Left lobe of liver (tissue), 2 donors: ENCODE data around the gene WBP2NL. TPM values are rescaled to one million over a fixed set of nuclear protein-coding genes. Genes with fewer than 3 reads are reported as not detected.
"Not testable (repeated sequence)": the region's sequence is repeated elsewhere in the genome, so short reads cannot be mapped to it uniquely, and the experiment has no call there.

Experiments
- ATAC-seq: fragments of 200-7000 bp; cut with Tn5 transposase; one replicate; pipeline ENCODE4 v1.9.1; 2020; ENCODE audit warnings: mild to moderate bottlenecking, moderate library complexity
- DNase-seq: peaks from one replicate; pipeline ENCODE4 v3.0.0-alpha.2; 2020; ENCODE audit warnings: low spot score
- total RNA-seq: library from RNA; stranded (reverse); gene quantifications from one replicate; pipeline ENCODE4 v1.2.1, GENCODE V29; 2021
- donor health status: DM: no; HTN: no; CAD: no; lungs with moderate emphysema.
- donor health status: DM: no; HTN: yes; CAD: no.

Gene WBP2NL, protein sequence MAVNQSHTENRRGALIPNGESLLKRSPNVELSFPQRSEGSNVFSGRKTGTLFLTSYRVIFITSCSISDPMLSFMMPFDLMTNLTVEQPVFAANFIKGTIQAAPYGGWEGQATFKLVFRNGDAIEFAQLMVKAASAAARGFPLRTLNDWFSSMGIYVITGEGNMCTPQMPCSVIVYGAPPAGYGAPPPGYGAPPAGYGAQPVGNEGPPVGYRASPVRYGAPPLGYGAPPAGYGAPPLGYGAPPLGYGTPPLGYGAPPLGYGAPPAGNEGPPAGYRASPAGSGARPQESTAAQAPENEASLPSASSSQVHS
- 0.53 TPM for total RNA-seq

GRCh38 chr22:41998361-41999261 lies at the start of gene WBP2NL:
WBP2NL (plus strand) TSS chr22:41998788; CDS start chr22:41998819, 31 bp downstream.
- peak; percentile 98 for ATAC-seq
- DNase-seq = peak; percentile 92

DNA sequence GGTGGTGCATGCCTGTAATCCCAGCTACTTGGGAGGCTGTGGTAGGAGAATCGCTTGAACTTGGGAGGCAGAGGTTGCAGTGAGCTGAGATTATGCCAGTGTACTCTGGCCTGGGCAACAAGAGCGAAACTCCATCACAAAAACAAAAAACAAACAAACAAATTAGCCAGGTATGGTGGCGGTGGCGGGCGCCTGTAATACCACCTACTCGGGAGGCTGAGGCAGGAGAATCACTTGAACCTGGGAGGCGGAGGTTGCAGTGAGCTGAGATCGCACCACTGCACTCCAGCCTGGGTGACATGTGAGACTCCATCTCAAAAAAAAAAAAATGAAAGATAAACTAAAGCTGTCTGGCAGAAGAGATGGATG lies 49.7 kb upstream of the WBP2NL start:
- ATAC-seq, DNase-seq: not testable (repeated sequence)

DNA sequence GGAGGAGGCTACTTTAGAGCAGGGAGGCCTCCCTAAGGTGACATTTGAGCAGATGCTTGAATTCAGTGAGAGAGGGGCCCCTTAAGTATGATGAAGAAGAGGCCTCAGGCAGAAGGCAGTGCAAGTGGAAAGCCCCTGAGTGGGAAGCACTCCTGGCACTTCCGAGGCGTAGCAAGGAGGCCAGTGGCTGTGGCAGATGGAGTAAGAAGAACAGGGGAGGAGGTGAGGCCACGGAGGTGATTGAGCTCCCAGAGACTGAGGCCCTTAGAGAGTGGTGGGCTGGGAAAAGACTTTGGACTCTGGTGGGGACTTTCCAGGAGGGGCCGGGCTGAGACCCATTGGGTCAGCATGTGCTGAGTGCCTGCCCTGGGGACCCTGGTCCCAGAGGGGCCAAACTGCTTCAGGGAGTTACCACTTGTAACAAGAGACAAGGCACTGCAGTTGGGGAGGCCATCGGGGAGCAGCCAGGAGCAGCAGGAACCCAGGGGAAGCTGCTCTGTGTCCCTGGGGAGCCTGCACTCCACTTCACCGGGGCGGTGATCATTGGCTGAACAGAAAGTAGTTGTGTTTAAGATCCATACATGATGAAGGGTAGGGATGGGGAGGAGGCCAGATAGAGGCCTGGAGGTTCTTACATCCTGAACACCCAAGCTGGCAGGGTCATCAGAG lies 49.2 kb upstream of the WBP2NL start:
- ATAC-seq (no peak), DNase-seq (no peak)

DNA sequence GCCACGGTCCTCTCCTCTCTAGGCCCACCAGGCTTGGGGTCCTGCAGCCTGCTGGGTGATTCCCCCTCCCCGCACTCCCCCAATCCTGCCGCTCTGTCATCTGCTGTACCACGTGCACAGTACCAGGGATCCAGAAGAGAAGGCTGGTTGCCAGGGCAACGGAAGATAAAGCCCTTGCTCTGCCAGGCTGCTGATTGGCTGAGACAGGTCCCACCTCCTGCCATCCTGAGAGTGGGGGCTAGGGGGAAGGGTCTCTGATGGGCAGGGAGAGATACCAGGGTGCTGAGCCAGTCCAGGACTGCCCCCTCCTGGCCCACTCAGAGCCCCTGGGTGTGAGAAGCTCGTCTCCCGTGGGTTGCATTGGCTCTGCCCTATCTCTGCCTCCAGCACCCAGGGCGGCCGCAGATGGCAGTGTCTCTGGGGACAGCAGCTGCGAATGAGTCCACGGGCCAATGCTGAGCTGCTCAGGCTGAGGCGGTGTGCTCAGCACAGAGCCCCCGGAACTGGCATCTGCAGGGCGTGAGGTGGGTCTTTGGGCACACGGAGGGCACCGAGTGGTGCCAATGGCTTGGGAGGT lies 46.6 kb upstream of the WBP2NL start, which contains the start of gene SMIM45:
TSS of gene SMIM45 (plus strand) at position 253 of the 577 bp plus-strand sequence.
- ATAC-seq (no peak), DNase-seq (no peak)

DNA sequence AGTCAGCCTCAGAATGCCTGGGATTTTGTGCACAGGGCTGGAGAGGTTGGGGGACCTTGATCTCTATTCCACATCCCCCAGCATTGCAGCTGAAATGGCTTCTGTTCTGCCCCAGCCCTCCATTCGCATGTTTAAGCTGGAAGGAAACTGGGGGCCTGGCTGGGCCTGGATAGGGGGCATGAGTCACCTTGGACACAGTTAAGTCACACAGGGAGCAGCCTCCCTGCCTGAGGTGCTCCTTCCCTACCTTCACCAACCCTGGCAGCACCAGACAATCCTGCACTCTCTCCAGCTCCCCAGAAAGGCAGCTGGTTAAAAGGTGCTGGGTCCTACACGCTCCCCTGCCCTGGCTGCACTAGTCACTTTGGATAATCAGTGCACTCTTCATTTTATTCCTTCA lies 45.9 kb upstream of the WBP2NL start:
- DNase-seq = no peak
- ATAC-seq = no peak

DNA sequence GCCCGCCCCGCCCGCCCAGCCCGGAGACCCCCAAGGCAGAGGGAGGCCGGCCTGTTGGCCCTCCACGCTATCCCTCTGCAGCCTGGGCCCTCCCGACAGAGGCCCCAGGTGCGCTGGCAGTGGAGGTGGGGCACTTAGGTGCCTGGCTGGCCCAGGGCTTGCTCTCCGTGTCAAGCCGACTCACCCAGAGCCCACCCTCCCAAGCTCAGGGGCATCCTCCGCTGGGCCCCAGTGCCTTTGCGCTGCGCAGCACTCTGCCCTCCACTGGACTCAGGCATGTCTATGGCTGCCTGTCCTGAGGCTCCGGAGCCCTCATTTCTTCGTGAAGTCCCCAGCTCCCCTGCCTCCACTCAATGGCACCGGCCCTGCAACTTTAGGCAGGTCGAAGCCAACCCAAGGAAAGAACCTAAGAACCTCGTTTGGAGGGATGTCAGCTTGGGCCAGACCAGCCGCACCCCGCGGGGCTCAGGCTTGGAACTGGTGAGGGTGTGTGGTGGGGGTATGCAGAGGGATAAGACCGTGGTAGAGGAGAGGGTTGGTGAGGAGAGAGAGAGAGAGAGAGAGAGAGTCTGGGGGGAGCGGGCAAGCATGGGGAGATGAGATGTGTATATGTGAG lies 40.5 kb upstream of the WBP2NL start:
- DNase-seq (no peak), ATAC-seq (peak; percentile 50)

DNA sequence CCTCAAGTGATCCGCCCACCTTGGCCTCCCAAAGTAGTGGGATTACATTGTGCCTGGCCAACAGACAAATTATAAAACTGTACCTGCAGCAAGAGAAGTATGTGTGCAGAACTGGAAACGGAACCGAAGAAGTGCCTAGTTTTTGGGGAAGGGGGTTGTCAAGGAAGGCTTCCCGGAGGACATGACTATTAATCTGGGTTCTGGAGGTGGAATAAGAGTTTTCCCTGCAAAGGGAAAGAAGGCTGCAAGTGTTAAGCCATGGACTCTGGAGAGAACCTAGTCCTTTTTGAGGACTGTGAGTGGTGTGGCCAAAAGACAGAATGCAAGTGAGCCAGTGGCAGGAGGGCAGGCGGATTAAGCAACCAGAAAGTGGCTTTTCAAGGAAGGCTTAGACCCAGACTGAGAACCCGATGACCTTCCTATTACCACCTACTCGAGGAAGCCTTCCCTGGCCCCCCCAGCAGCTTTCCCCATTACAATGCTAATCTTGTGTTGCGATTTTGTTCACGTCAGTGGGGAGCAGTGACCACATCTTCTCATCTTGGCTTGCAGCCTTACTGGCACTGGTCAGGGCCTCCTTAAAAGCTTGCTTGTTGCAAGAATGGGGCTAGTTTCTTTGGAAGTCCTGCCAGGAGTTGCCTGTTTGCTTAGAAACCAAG lies 35.0 kb upstream of the WBP2NL start:
- ATAC-seq = no peak

DNA sequence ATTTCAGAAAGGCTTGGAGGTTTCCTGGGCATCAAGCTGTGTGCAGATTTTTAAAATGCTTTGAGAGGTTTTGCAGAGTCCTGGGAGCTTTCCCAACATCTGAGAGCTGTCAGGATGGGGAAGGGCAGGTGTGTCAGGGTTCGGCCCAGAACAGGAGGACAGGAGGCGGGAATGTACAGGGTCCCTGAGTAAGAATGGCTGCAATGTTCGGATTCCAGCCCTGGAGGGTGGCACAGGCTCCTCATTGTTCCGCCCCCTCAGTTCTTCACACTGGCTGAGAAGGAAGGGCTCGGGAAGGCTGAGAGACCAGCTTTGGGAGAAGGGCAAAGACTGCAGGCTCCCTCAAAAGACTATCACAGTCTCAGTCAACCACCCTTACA lies 34.5 kb upstream of the WBP2NL start:
- no peak for ATAC-seq

More for the DNA sequence above, 35.0 kb upstream of the WBP2NL start:
- no peak for DNase-seq

DNA sequence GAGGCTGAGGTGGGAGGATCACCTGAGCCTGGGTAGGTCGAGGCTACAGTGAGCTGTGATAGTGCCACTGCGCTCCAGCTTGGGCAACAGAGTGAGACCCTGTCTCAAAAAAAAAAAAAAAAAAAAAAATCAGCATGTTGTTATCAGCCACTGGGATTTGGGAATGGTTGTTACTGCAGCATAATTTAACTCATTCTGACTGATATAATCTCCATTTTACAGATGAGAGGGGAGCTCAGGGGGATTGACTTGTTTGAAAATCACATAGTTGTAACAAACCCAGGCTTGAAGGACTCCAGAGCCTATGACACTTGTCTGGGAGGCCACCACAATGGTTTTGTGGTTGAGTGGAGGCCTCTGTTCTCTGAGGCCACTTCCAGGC lies 32.4 kb upstream of the WBP2NL start:
- DNase-seq (no peak), ATAC-seq (no peak)

More for the DNA sequence above, 34.5 kb upstream of the WBP2NL start:
- DNase-seq = no peak

DNA sequence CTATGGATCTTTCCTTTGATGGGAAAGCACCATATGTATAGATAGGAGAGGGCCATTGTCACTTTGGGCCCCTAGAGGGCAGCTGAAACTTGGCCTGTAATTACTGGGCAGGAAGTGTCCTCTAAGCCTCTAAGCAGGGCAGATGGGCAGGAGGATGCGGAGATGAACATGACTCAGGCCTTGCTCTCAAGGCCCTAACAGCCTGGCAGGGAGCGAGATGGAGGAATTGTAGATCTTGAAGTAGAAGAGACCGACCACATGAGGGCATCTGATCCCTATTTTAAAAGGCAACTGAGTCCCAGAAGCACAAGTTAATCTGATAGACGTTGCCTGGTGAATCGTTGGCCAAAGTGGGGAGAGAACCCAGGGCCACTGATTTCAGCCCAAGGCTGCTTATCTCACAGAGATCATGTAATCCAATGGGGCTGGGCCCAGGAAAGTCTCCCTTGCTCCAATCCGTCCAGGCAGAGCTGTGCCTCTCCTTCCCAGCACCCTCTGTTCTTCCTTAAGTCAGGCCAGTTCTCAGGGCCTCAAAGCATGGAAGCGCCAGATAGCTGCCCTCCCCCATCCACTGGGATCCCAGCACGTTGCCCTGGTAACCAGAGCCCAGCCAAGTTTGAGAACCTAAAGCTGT lies 31.9 kb upstream of the WBP2NL start:
- peak; percentile 88 for ATAC-seq
- no peak for DNase-seq

DNA sequence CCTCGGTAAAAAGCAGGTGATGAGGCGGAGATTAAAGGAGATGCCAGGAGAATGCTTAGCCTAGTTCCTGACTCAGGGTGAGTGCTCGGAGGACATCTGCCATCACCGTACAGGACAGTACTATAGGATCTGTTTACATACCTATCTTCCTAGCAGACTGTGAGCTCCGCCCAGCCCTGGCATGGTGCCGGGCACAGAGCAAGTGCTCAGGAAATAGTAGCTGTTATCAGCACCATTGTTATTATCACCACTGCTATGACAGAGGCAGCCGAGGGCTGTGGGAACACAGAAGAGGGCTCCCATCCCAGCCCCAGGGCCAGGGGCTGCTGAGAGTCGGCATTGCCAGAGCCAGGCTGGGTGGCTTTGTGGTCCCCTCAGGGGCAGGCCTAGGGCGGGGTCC lies 30.0 kb upstream of the WBP2NL start:
- no peak for ATAC-seq
- DNase-seq = no peak

DNA sequence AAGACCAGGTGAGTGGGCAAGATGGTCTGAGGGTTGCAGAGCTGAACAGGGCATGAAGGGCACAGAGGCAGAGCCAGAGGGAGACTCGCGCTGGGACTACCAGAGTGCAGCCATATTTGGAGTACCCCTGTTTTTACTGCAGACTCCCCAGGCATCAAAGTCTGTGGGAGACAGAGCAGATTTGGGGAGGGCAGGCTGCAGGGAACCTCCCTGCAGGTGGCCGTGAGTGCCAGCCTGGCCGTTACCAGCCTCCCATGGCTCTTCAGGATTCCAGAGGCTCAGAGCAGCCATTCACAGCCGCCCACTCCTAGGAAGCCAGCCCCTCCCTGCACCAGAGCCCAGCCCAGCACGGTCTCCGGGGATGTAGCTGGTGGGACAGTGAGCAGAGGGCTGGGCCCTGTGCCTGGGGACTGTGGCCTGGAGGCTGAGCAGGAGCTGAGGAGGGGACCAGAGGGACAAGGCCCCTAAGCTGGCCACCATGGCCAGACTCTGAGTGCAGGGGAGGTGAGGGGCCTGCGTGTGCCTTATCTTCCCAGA lies 29.4 kb upstream of the WBP2NL start, which contains the start of gene SEPTIN3:
TSS of gene SEPTIN3 (plus strand) at position 334 of the 537 bp plus-strand sequence. CDS start 2,050 bp downstream, outside the sequence.
- ATAC-seq (no peak), DNase-seq (no peak)

DNA sequence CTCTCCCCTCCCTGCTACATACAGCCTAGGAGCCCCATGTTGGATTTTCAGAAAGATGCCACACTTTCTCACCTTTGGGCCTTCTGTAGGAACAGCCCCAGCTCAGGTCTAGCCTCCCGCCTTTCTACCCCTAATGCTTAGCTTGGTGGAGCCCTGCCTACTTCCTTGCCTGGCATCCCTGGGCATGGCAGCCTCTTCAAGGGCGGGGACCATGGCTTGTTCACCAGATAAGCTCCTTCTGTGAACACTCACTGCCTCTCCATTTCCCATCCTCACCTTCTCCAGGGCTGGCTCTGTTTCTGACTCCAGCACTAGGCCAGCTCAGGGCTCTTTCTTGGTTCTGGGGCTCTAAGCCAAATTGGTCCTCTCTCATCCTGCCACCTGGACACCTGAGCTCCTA lies 28.0 kb upstream of the WBP2NL start:
- DNase-seq (no peak), ATAC-seq (no peak)

DNA sequence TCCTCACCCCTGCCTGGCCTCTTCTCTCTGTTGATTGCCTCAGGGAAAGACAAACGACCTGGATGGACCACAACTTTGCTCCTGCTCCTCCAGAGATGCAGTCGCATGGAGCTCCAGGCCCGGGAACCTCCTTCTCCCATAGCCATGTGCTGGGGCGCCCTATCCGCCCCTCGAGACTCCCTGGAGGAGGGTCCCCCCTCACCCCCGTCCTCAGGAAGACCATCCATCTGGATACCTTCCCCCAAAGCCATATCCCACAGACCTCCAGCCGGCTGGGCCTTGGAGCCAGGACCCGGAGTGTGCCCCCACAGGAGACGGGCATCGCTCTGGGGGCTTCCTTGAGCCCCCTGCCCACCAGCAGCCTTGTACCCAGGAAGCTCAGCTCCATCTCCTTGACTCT lies 27.2 kb upstream of the WBP2NL start:
- no peak for DNase-seq
- no peak for ATAC-seq

GRCh38 chr22:41974691-41975290 lies 23.8 kb upstream of the WBP2NL start:
- DNase-seq = no peak
- ATAC-seq = no peak

DNA sequence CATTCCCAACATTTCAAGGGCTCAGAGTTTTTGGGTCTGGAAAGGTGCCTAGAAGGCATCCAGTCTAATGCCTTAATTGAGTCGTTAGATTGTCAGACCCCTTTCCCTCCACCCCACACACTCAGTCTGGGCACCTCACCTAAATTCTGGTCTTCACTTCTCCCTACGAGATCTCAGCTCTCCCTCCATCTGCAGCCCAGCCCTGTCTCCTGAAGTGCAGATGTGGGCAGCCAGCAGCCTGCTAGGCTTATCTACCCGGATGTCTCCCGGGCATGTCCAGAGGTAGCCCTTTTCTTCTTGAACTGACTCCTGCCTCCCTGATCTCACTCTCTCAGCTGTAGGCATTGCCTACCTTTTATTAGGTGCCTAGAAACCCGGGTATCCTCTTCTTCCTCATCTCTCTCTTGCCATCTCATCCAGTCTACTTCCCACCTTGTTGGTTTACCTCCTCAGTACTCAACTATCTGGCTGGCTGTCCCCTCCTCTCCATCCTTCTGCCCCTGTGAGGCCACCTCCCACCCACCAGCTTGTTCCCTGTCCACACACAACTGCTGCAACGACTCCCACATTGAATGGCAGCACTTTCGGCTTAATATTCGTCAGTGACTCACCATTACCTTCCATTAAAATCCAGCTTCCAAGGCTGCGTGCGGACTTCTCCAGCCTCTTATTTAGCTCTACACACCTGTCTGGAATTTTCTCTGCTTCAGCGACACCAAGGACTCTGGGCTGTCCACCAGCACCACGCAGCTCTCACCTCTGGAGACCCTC lies 23.1 kb upstream of the WBP2NL start:
- DNase-seq (no peak), ATAC-seq (no peak)

DNA sequence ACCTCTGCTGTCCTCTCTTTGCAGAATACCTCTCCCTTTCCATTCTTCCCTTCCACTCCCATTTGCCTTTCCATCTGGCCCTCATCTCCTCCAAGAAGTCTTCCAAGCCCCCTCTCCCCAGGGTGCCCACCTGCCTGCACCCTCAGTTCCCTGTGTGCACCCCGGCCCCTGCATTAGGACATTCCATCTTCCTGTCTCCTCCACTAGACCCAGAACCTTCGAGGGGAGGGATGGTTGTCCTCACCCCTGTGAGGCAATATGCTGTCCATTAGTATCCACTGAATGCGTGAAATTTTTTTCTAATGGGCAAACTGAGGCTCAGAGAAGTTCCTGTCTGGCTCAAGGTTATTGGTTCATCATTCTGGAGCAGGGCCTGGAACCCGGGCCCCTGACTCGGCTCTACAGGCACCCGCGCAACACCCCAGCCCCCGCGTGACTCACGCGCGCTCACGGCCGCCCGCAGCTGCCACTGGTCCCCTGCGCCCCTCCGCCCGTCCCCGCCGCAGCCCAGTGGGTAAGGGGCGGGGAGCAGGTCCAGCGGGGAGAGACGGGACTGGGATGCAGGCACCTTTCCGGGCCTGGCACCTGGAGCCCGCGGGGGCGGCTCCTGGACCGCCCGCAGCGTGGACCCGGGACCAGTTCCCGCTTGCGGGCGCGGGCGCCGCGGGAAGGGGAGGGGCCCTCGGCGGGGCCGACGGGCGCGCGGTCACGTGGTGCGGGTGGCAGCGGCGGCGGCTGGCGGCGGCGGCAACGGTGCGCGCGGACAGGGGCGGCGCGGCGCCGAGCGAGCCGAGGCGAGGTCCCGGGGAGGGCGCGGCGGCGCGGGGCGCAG lies 22.3 kb upstream of the WBP2NL start:
- DNase-seq (peak; percentile 55), ATAC-seq (peak; percentile 90)
